ENCODE measurements around the gene ZNF689.
A peak's percentile ranks its signal among the peaks of the same experiment; 100 is the strongest.
"Not testable (repeated sequence)": the region's sequence is repeated elsewhere in the genome, so short reads cannot be mapped to it uniquely, and the experiment has no call there.

The ZNF689 gene

DNA sequence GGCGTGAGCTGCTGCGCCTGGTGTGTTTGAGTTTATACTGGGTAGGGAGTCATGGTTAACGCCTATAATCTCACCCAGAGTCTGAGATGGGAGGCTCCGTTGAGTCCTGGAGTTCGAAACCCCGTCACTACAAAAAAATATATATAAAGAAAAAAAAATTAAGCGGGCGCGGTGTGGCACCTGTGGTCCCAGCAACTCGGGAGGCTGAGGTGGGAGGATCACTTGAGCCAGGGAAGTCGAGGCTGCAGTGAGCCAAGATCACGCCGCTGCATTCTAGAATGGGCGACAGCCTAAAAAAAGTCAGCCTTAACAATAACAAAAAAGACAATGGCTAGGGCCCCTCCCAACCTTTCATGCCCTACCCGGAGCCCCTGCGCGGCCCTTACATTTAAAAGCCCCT lies 23.3 kb upstream of the ZNF689 start:
- TF ChIP-seq ZNF596 (tag by site-specific recombination; IDR thresholded peaks at IDR 0.05) (no peak), KLF10 (tag by site-specific recombination; IDR thresholded peaks at IDR 0.05) (no peak), ZNF366 (tag by site-specific recombination; conservative IDR thresholded peaks at IDR 0.05) (no peak), ZNF585B (tag by site-specific recombination; IDR thresholded peaks at IDR 0.05) (no peak), PRDM1 (tag by site-specific recombination; IDR thresholded peaks at IDR 0.05) (no peak), PRDM4 (tag by site-specific recombination; IDR thresholded peaks at IDR 0.05) (no peak), KLF16 (tag by site-specific recombination; IDR thresholded peaks at IDR 0.05) (no peak), ZNF558 (tag by site-specific recombination; IDR thresholded peaks at IDR 0.05) (no peak), KLF1 (tag by site-specific recombination; IDR thresholded peaks at IDR 0.05) (no peak), BCL11A (tag by site-specific recombination; IDR thresholded peaks at IDR 0.05; ENCODE audit: low read depth) (no peak), ZNF266 (tag by site-specific recombination; IDR thresholded peaks at IDR 0.05; ENCODE audit: low read depth) (no peak), ZSCAN30 (tag by site-specific recombination; IDR thresholded peaks at IDR 0.05) (no peak), HOXA7 (CRISPR knock-in tag; IDR thresholded peaks at IDR 0.05; ENCODE audit: borderline replicate concordance) (no peak), ZNF433 (tag by site-specific recombination; IDR thresholded peaks at IDR 0.05; ENCODE audit: low read depth) (no peak), ZNF239 (tag by site-specific recombination; IDR thresholded peaks at IDR 0.05) (no peak), ZNF510 (tag by site-specific recombination; IDR thresholded peaks at IDR 0.05; ENCODE audit: insufficient replicate concordance) (no peak), ZNF174 (tag by site-specific recombination; IDR thresholded peaks at IDR 0.05) (no peak)
- TF ChIP-seq, protein P1, sequence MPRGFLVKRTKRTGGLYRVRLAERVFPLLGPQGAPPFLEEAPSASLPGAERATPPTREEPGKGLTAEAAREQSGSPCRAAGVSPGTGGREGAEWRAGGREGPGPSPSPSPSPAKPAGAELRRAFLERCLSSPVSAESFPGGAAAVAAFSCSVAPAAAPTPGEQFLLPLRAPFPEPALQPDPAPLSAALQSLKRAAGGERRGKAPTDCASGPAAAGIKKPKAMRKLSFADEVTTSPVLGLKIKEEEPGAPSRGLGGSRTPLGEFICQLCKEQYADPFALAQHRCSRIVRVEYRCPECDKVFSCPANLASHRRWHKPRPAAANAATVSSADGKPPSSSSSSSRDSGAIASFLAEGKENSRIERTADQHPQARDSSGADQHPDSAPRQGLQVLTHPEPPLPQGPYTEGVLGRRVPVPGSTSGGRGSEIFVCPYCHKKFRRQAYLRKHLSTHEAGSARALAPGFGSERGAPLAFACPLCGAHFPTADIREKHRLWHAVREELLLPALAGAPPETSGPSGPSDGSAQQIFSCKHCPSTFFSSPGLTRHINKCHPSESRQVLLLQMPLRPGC (tag by site-specific recombination; IDR thresholded peaks at IDR 0.05), result no peak
- CTCF ChIA-PET, result interaction anchor here (0.6 to 1.5 kb wide), 4 partner anchors 17 to 522 kb away, joined by 3 to 12 read pairs (median 3); no protein-coding TSS in a partner anchor
- peaks cover 0 to 4% of the 10 kb centered on the region in 2 experiments; a peak in 1 of 3 replicates for H3K36me3 ChIP-seq (ENCODE audit: control insufficient read depth in 2 of 2, insufficient read depth in 1 of 2, low read length in 2 of 2)
- POLR2A ChIA-PET, result interaction anchor here (0.5 to 2.5 kb wide), 31 partner anchors 13 to 582 kb away, joined by 3 to 21 read pairs (median 4); partner anchors contain the start of genes ALDOA, DCTPP1, FBRS and PRR14
- peak overlapping the region; percentile 81 for H3K4me3 ChIP-seq (ENCODE audit: low read depth, low read length)
- 0 out of 2 replicates have a peak, but pooled peaks cover 2% of the 10 kb centered on the region for H3K4me1 ChIP-seq (ENCODE audit: control insufficient read depth, insufficient read depth, low read length)
- H3K27ac ChIP-seq (ENCODE audit: extremely low read depth, low read depth, low read length), result peak overlapping the region; percentile 76
- H3K9me3 ChIP-seq (ENCODE audit: control insufficient read depth, insufficient read depth, low read depth, low read length), result no peaks in the 10 kb centered on the region

DNA sequence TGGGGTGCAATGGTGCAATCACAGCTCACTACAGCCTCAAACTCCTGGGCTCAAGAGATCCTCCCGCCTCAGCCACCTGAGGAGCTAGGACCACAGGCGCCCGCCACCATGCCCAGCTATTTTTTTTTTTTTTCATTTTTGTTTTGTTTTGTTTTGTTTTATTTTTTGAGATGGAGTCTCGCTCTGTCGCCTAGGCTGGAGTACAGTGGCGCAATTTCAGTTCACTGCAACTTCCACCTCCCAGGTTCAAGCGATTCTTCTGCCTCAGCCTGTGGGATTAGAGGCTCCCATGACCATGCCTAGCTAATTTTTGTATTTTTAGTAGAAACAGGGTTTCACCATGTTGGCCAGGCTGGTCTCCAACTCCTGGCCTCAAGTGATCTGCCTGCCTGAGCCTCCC lies 22.3 kb upstream of the ZNF689 start:
- not testable (repeated sequence) for H3K27ac ChIP-seq (ENCODE audit: extremely low read depth, low read depth, low read length); H3K4me3 ChIP-seq (ENCODE audit: low read depth, low read length); H3K4me1 ChIP-seq (ENCODE audit: control insufficient read depth, insufficient read depth, low read length); H3K36me3 ChIP-seq (ENCODE audit: control insufficient read depth in 2 of 2, insufficient read depth in 1 of 2, low read length in 2 of 2); H3K9me3 ChIP-seq (ENCODE audit: control insufficient read depth, insufficient read depth, low read depth, low read length)
- peak; percentile 90 for TF ChIP-seq ZNF335 (tag by site-specific recombination; conservative IDR thresholded peaks at IDR 0.05)
- ChIA-PET CTCF (interaction anchor here (0.6 to 1.5 kb wide), 9 partner anchors 9 to 223 kb away, joined by 3 to 12 read pairs (median 4); partner anchors contain the start of gene PRR14), POLR2A (interaction anchor here (0.7 to 1.1 kb wide), 3 partner anchors 11 to 34 kb away, joined by 3 to 5 read pairs (median 4); no protein-coding TSS in a partner anchor)

Measured in HEK293 (cell line).